ENCODE results near the gene CARD8. TPM values are rescaled to one million over a fixed set of nuclear protein-coding genes. Genes with fewer than 3 reads are reported as not detected.

Gene CARD8
- total and polyA plus RNA-seq, 2 of the 8 experiments (the other 6 are each of a cell fraction or from before 2014, with no cell fraction given), result 8.9 to 24.4 TPM

- DNase-seq (ENCODE audit: low read depth in 1 of 2, low spot score in 2 of 2), result no peak
- Histone ChIP-seq H3K79me2 (ENCODE audit: control insufficient read depth in 1 of 2, insufficient read depth in 2 of 2, low read length in 2 of 2) (no peaks in the 10 kb centered on the region), H2BK5ac (ENCODE audit: low read depth, low read length) (no peak overlapping the region), H3K27me3 (replicated peaks in 1 of 4; ENCODE audit: control insufficient read depth in 3 of 4, extremely low read depth in 1 of 4, insufficient read depth in 3 of 4, low read length in 3 of 4) (no peaks in the 10 kb centered on the region), H3K23me2 (ENCODE audit: low read depth, low read length) (no peaks in the 10 kb centered on the region), H3K9me3 (ENCODE audit: insufficient read depth in 2 of 2, low read depth in 1 of 2, low read length in 1 of 2) (peaks cover 0 to 4% of the 10 kb centered on the region in 2 experiments; a peak in 1 of 4 replicates), H3K79me1 (ENCODE audit: low read depth, low read length) (no peaks in the 10 kb centered on the region), H4K8ac (ENCODE audit: extremely low read depth, insufficient read depth, low read length) (no peak overlapping the region), H3K4me3 (ENCODE audit: extremely low read depth in 1 of 4, insufficient read depth in 2 of 4, low read depth in 3 of 4, low read length in 4 of 4) (no peak overlapping the region), H2BK120ac (replicated peaks; ENCODE audit: low read depth, low read length) (no peak overlapping the region), H3K4me2 (ENCODE audit: insufficient read depth in 1 of 2, low read depth in 2 of 2, low read length in 2 of 2) (no peak overlapping the region), H3K18ac (ENCODE audit: extremely low read depth, low read length) (no peak overlapping the region), H3K36me3 (ENCODE audit: control insufficient read depth in 2 of 4, insufficient read depth in 4 of 4, low read length in 3 of 4) (peaks cover 26 to 69% (median 55%) of the 10 kb centered on the region in 4 experiments), H2BK20ac (ENCODE audit: low read length) (no peak overlapping the region), H2AK5ac (ENCODE audit: low read depth, low read length) (no peak overlapping the region), H2BK15ac (ENCODE audit: low read length) (no peak overlapping the region), H3K56ac (replicated peaks; ENCODE audit: insufficient read length, low read depth, low read length) (no peak overlapping the region), H3K4ac (replicated peaks; ENCODE audit: insufficient read length, low read depth, low read length) (no peak overlapping the region), H3K9ac (replicated peaks in 1 of 4; ENCODE audit: extremely low read depth in 1 of 4, low read depth in 3 of 4, low read length in 3 of 4) (no peak overlapping the region), H4K20me1 (replicated peaks in 1 of 2; ENCODE audit: control insufficient read depth in 1 of 2, insufficient read depth in 2 of 2, low read length in 2 of 2) (peaks cover 0 to 3% of the 10 kb centered on the region in 2 experiments), H4K91ac (replicated peaks; ENCODE audit: insufficient read length, low read length) (no peak overlapping the region), H3K27ac (ENCODE audit: low read depth, low read length) (no peak overlapping the region), H4K5ac (ENCODE audit: insufficient read length, low read depth, low read length) (no peak overlapping the region), H2AFZ (ENCODE audit: low read length) (no peak overlapping the region), H3K23ac (ENCODE audit: insufficient read length) (no peak overlapping the region), H3K4me1 (replicated peaks in 1 of 4; ENCODE audit: control insufficient read depth in 3 of 4, insufficient read depth in 4 of 4, low read length in 3 of 4) (peaks cover 0 to 3% (median 0%) of the 10 kb centered on the region in 4 experiments; a peak in 2 of 7 replicates), H3K14ac (ENCODE audit: insufficient read length) (no peak overlapping the region), H2BK12ac (ENCODE audit: low read depth, low read length) (no peak overlapping the region)
- WGBS, 2 experiments (ENCODE audit: extremely low coverage in 1 of 2, insufficient coverage in 1 of 2, insufficient read length in 1 of 2, insufficient replicate concordance in 2 of 2, low coverage in 1 of 2, low lambda C conversion rate in 2 of 2, missing lambda C conversion rate in 1 of 2), result 95% methylated on average over 4 of the region's 4 CpGs; no CpG with 5 or more reads in 1 of the 2 experiments
- ChIA-PET CTCF (ENCODE audit: partially characterized antibody) (interaction anchor here (0.6 to 12.4 kb wide), 5 partner anchors 12 to 1285 kb away, joined by 3 to 212 read pairs (median 3); partner anchors contain the start of gene ZNF114), POLR2A (ENCODE audit: partially characterized antibody) (interaction anchor here (2.6 kb wide), 1 partner anchor 12 kb away, joined by 12 read pairs; no protein-coding TSS in a partner anchor)
- no peak for FAIRE-seq
- TF ChIP-seq POLR2A (IDR thresholded peaks at IDR 0.05; ENCODE audit: control extremely low read depth in 1 of 2, low read depth in 2 of 2, low read length in 2 of 2), result no peak
- no peak for TF ChIP-seq NRF1 (IDR thresholded peaks at IDR 0.05; ENCODE audit: low read depth, low read length)
- TF ChIP-seq TAF7 (optimal IDR thresholded peaks at IDR 0.05; ENCODE audit: borderline replicate concordance, low read depth, low read length), result no peak
- TF ChIP-seq MAFK (IDR thresholded peaks at IDR 0.05; ENCODE audit: low read depth, low read length), result no peak
- no peak for TF ChIP-seq CBX8 (IDR thresholded peaks at IDR 0.05; ENCODE audit: borderline replicate concordance, low read depth, low read length)
- TF ChIP-seq JUN (IDR thresholded peaks at IDR 0.05; ENCODE audit: low read depth, low read length), result no peak
- no peak for TF ChIP-seq YY1 (IDR thresholded peaks at IDR 0.05; ENCODE audit: low read depth, low read length)
- TF ChIP-seq BRCA1 (IDR thresholded peaks at IDR 0.05; ENCODE audit: low read depth, low read length), result no peak
- no peak for TF ChIP-seq MAX (IDR thresholded peaks at IDR 0.05)
- TF ChIP-seq TCF12 (IDR thresholded peaks at IDR 0.05; ENCODE audit: low read depth, low read length), result no peak
- no peak for TF ChIP-seq PHF8 (conservative IDR thresholded peaks at IDR 0.05; ENCODE audit: low read depth, low read length)
- TF ChIP-seq KDM4A (IDR thresholded peaks at IDR 0.05; ENCODE audit: low read depth, low read length, severe bottlenecking), result no peak
- TF ChIP-seq ASH2L (IDR thresholded peaks at IDR 0.05; ENCODE audit: low read length), result no peak
- no peak for TF ChIP-seq GABPA (IDR thresholded peaks at IDR 0.05; ENCODE audit: borderline replicate concordance, insufficient read depth, low read length)
- no peak for TF ChIP-seq TBP (IDR thresholded peaks at IDR 0.05; ENCODE audit: low read depth, low read length)
These were observed 29.2 kb upstream of the CARD8 start for GRCh38 chr19:48284896-48285295.

Measured in H1 (cell line).